Liver (tissue), 9 donors: ENCODE measurements around the gene MRPL21. TPM values are rescaled to one million over a fixed set of nuclear protein-coding genes. Genes with fewer than 3 reads are reported as not detected.

Experiments used
- DNase-seq: peaks from one replicate; pipeline ENCODE4 v3.0.0-alpha.2; 2017; ENCODE audit warnings: low spot score
- H3K27ac ChIP-seq, 2 donors: one replicate each; pipeline ENCODE4 v1.7.0; 2013; ENCODE audit warnings: inconsistent platforms in 2 of 2, low read length in 2 of 2, control low read depth in 1 of 2, low read depth in 1 of 2, mild to moderate bottlenecking in 1 of 2
- H3K27me3 ChIP-seq, 4 donors: one replicate each; pipeline versions ENCODE4 v1.6.1 to v1.7.0; 2013; ENCODE audit warnings: low read length in 3 of 4, inconsistent platforms in 1 of 4, mild to moderate bottlenecking in 1 of 4, moderate library complexity in 1 of 4; ENCODE audit not compliant: control insufficient read depth in 4 of 4, insufficient read depth in 4 of 4
- H3K36me3 ChIP-seq, 4 donors: one replicate each; pipeline versions ENCODE4 v1.6.1 to v1.7.0; 2013; ENCODE audit warnings: low read length in 3 of 4, mild to moderate bottlenecking in 3 of 4, low read depth in 1 of 4, moderate library complexity in 1 of 4; ENCODE audit not compliant: control insufficient read depth in 4 of 4, insufficient read depth in 3 of 4
- H3K4me1 ChIP-seq, 4 donors: one replicate each; pipeline versions ENCODE4 v1.6.1 to v1.7.0; 2013; ENCODE audit warnings: low read length in 3 of 4, mild to moderate bottlenecking in 3 of 4, moderate library complexity in 1 of 4; ENCODE audit not compliant: control insufficient read depth in 4 of 4, insufficient read depth in 4 of 4
- H3K4me3 ChIP-seq, 3 donors: one replicate each; pipeline versions ENCODE4 v1.6.1 to v1.7.0; 2013; ENCODE audit warnings: low read length in 3 of 3, control low read depth in 1 of 3, low read depth in 1 of 3, mild to moderate bottlenecking in 1 of 3
- H3K9ac ChIP-seq, 2 donors: one replicate each; pipeline ENCODE4 v1.7.0; 2013; ENCODE audit warnings: low read length in 2 of 2, mild to moderate bottlenecking in 2 of 2, moderate library complexity in 2 of 2, control low read depth in 1 of 2, low read depth in 1 of 2
- H3K9me3 ChIP-seq, 4 donors: one replicate each; pipeline versions ENCODE4 v1.6.1 to v1.7.0; 2013; ENCODE audit warnings: low read length in 3 of 4; ENCODE audit not compliant: control insufficient read depth in 4 of 4
- ATF3 ChIP-seq: IDR thresholded peaks from 2 replicates; pipeline ENCODE4 v1.6.1; 2016; ENCODE audit warnings: antibody characterized with exemption
- CTCF ChIP-seq: fragments of 150-350 bp; IDR thresholded peaks from 2 replicates; pipeline ENCODE4 v1.5.1; 2017; ENCODE audit warnings: improper control_type of control experiment, low read depth, low read length; ENCODE audit not compliant: missing input control
- EGR1 ChIP-seq, 2 donors: IDR thresholded peaks; 2 replicates each; pipeline ENCODE4 v1.6.1; 2016 to 2018; ENCODE audit warnings: antibody characterized with exemption in 2 of 2, low read depth in 2 of 2
- FOXA1 ChIP-seq: IDR thresholded peaks from 2 replicates; pipeline ENCODE4 v1.6.1; 2016; ENCODE audit warnings: antibody characterized with exemption
- FOXA2 ChIP-seq: IDR thresholded peaks from 2 replicates; pipeline ENCODE4 v1.6.1; 2016; ENCODE audit warnings: antibody characterized with exemption
- GABPA ChIP-seq, 2 donors: IDR thresholded peaks in 1 of 2; conservative IDR thresholded peaks in 1 of 2; 2 replicates each; pipeline ENCODE4 v1.6.1; 2016; ENCODE audit warnings: antibody characterized with exemption in 2 of 2, mild to moderate bottlenecking in 1 of 2, moderate library complexity in 1 of 2
- HNF4A ChIP-seq, 2 donors: conservative IDR thresholded peaks; 2 replicates each; pipeline ENCODE4 v1.6.1; 2016; ENCODE audit warnings: antibody characterized with exemption in 2 of 2, mild to moderate bottlenecking in 2 of 2
- HNF4G ChIP-seq: IDR thresholded peaks from 2 replicates; pipeline ENCODE4 v1.6.1; 2016; ENCODE audit warnings: antibody characterized with exemption
- JUND ChIP-seq, 2 donors: IDR thresholded peaks; 2 replicates each; pipeline ENCODE4 v1.6.1; 2016; ENCODE audit warnings: antibody characterized with exemption in 2 of 2
- MAX ChIP-seq: IDR thresholded peaks from 2 replicates; pipeline ENCODE4 v1.6.1; 2016; ENCODE audit warnings: antibody characterized with exemption
- NR2F2 ChIP-seq: IDR thresholded peaks from 2 replicates; pipeline ENCODE4 v1.6.1; 2016; ENCODE audit warnings: antibody characterized with exemption
- RAD21 ChIP-seq, 2 donors: IDR thresholded peaks; 2 replicates each; pipeline ENCODE4 v1.6.1; 2016; ENCODE audit warnings: antibody characterized with exemption in 2 of 2, mild to moderate bottlenecking in 2 of 2
- REST ChIP-seq: IDR thresholded peaks from 2 replicates; pipeline ENCODE4 v1.6.1; 2016; ENCODE audit warnings: antibody characterized with exemption, mild to moderate bottlenecking
- RXRA ChIP-seq, 2 donors: IDR thresholded peaks; 2 replicates each; pipeline ENCODE4 v1.6.1; 2017 to 2018; ENCODE audit warnings: antibody characterized with exemption in 2 of 2, mild to moderate bottlenecking in 1 of 2
- SP1 ChIP-seq: IDR thresholded peaks from 2 replicates; pipeline ENCODE4 v1.6.1; 2018; ENCODE audit warnings: antibody characterized with exemption, mild to moderate bottlenecking
- TAF1 ChIP-seq: conservative IDR thresholded peaks from 2 replicates; pipeline ENCODE4 v1.6.1; 2016; ENCODE audit warnings: antibody characterized with exemption, mild to moderate bottlenecking
- YY1 ChIP-seq: IDR thresholded peaks from 2 replicates; pipeline ENCODE4 v1.6.1; 2016; ENCODE audit warnings: antibody characterized with exemption, mild to moderate bottlenecking
- ZBTB33 ChIP-seq: IDR thresholded peaks from 2 replicates; pipeline ENCODE4 v1.6.1; 2016; ENCODE audit warnings: antibody characterized with exemption
- WGBS: extraction: QIAGEN DNeasy Blood & Tissue Kit; methylation state at CpG from one replicate; pipeline ENCODE4 v1.1.7; 2013; 5-methylcytosine and 5-hydroxymethylcytosine counted together
- polyA plus RNA-seq, 2 donors: library from polyadenylated mRNA; stranded (reverse) in 1 of 2; unstranded in 1 of 2; fragments of 200-250 nt in 1 of 2; fragments of >200 nt in 1 of 2; fragmentation: Nextera tagmentation in 1 of 2; extraction: Ambion mirVana in 1 of 2; gene quantifications; one replicate each; pipeline versions ENCODE4 v1.2.1 to v1.2.3, GENCODE V29; 2013 to 2015
- total RNA-seq, 2 donors: library from RNA; depleted of rRNA; stranded (reverse); fragments of >200 nt; gene quantifications; one replicate each; pipeline ENCODE4 v1.2.3, GENCODE V29; 2014
- donor health status: healthy.
- donor health status: healthy.
- donor health status: healthy.
- donor health status: healthy.
- donor health status: healthy.

The MRPL21 gene
- total and polyA plus RNA-seq, 4 donors, result 22.3 to 76.8 (median 35.4) TPM

- Histone ChIP-seq H3K27me3 (no peaks in the 10 kb centered on the region), H3K4me3 (no peak overlapping the region), H3K36me3 (no peaks in the 10 kb centered on the region), H3K4me1 (peaks cover 16 to 64% (median 42%) of the 10 kb centered on the region in 4 donors), H3K9ac (peak overlapping the region in 1 of 2 donors; percentile 57), H3K9me3 (no peaks in the 10 kb centered on the region), H3K27ac (peak overlapping the region; percentile 96 to 98)
- TF ChIP-seq ZBTB33 (no peak), GABPA (IDR thresholded peaks at IDR 0.05 in 1 of 2, conservative IDR thresholded peaks at IDR 0.05 in 1 of 2) (no peak), TAF1 (no peak), CTCF (no peak), MAX (no peak), ATF3 (no peak), EGR1 (IDR thresholded peaks at IDR 0.05; ENCODE audit: low read depth in 2 of 2) (no peak), FOXA1 (no peak), RXRA (IDR thresholded peaks at IDR 0.05) (no peak), SP1 (no peak), YY1 (no peak), RAD21 (IDR thresholded peaks at IDR 0.05) (no peak), REST (no peak), HNF4G (no peak), JUND (IDR thresholded peaks at IDR 0.05) (no peak), HNF4A (conservative IDR thresholded peaks at IDR 0.05) (no peak), FOXA2 (no peak), NR2F2 (no peak)
- WGBS, result 42% methylated on average over 6 of the region's 6 CpGs
- no peak for DNase-seq
These were observed 58.8 kb downstream of the MRPL21 start for GRCh38 chr11:68844801-68845200.
